GM18867 (cell line): ENCODE data around the gene LRRC56.
"Not testable (repeated sequence)": the region's sequence is repeated elsewhere in the genome, so short reads cannot be mapped to it uniquely, and the experiment has no call there.

Source experiments
- ATAC-seq: cut with Tn5 transposase; IDR thresholded peaks from one replicate; pipeline ENCODE4 v1.9.1; 2021; ENCODE audit warnings: mild to moderate bottlenecking, moderate library complexity; ENCODE audit not compliant: unreplicated experiment

The LRRC56 gene

GRCh38 chr11:571802-572185 is 34.5 kb downstream of the LRRC56 start:
- no peak for ATAC-seq

GRCh38 chr11:573146-573759 is 35.9 kb downstream of the LRRC56 start:
- no peak for ATAC-seq

GRCh38 chr11:574031-574570 is 36.8 kb downstream of the LRRC56 start:
- ATAC-seq, result not testable (repeated sequence)

- ATAC-seq, result no peak
Measured at GRCh38 chr11:574632-575312, 37.4 kb downstream of the LRRC56 start.

GRCh38 chr11:575313-575995 is 38.1 kb downstream of the LRRC56 start:
- ATAC-seq, result peak; percentile 45

GRCh38 chr11:575996-576768 is 38.9 kb downstream of the LRRC56 start, which contains the start of gene PHRF1:
TSS of gene PHRF1 (plus strand) at chr11:576470. CDS start at chr11:581513, 5,043 bp downstream.
- ATAC-seq, result peak; percentile 81

- no peak for ATAC-seq
Measured at GRCh38 chr11:576811-577610, 39.7 kb downstream of the LRRC56 start.

GRCh38 chr11:577611-577894 is 40.2 kb downstream of the LRRC56 start:
- no peak for ATAC-seq

- ATAC-seq, result no peak
Measured at GRCh38 chr11:578276-579035, 41.1 kb downstream of the LRRC56 start.

GRCh38 chr11:579830-580601 is 42.7 kb downstream of the LRRC56 start:
- ATAC-seq, result no peak

GRCh38 chr11:581342-581741 is 44.0 kb downstream of the LRRC56 start:
- ATAC-seq, result no peak

GRCh38 chr11:581752-582151 is 44.4 kb downstream of the LRRC56 start:
- ATAC-seq, result no peak

- no peak for ATAC-seq
Measured at GRCh38 chr11:584287-584686, 47.0 kb downstream of the LRRC56 start.

GRCh38 chr11:586376-587316 is 49.3 kb downstream of the LRRC56 start:
- no peak for ATAC-seq

GRCh38 chr11:587546-587945 is 50.2 kb downstream of the LRRC56 start:
- no peak for ATAC-seq

GRCh38 chr11:587978-588380 is 50.7 kb downstream of the LRRC56 start:
- ATAC-seq, result no peak

- ATAC-seq, result no peak
Measured at GRCh38 chr11:589798-590197, 52.5 kb downstream of the LRRC56 start.

GRCh38 chr11:590997-591396 is 53.7 kb downstream of the LRRC56 start:
- ATAC-seq, result no peak
